Esophagus squamous epithelium (tissue), 4 donors: ENCODE measurements around the gene NUPR1.

Experiments
- POLR2A ChIP-seq, 4 donors: fragments of 450-650 bp; IDR thresholded peaks; one replicate each; pipeline ENCODE4 v1.6.1; 2017; ENCODE audit warnings: antibody characterized with exemption in 4 of 4, mild to moderate bottlenecking in 4 of 4, moderate library complexity in 3 of 4
- TF ChIP-seq, protein P1 (sequence below), 6 experiments: fragments of 450-650 bp in 4 of 6; fragments of 200-600 bp in 2 of 6; sonication (generic) in 2 of 6; IDR thresholded peaks; one replicate each; pipeline ENCODE4 v1.5.1; 2016 to 2019; ENCODE audit warnings: antibody characterized with exemption in 6 of 6, mild to moderate bottlenecking in 4 of 6, moderate library complexity in 4 of 6

GRCh38 chr16:28549301-28549899 lies 10.6 kb upstream of the NUPR1 start:
- TF ChIP-seq, protein P1, sequence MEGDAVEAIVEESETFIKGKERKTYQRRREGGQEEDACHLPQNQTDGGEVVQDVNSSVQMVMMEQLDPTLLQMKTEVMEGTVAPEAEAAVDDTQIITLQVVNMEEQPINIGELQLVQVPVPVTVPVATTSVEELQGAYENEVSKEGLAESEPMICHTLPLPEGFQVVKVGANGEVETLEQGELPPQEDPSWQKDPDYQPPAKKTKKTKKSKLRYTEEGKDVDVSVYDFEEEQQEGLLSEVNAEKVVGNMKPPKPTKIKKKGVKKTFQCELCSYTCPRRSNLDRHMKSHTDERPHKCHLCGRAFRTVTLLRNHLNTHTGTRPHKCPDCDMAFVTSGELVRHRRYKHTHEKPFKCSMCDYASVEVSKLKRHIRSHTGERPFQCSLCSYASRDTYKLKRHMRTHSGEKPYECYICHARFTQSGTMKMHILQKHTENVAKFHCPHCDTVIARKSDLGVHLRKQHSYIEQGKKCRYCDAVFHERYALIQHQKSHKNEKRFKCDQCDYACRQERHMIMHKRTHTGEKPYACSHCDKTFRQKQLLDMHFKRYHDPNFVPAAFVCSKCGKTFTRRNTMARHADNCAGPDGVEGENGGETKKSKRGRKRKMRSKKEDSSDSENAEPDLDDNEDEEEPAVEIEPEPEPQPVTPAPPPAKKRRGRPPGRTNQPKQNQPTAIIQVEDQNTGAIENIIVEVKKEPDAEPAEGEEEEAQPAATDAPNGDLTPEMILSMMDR (IDR thresholded peaks at IDR 0.05), result peak; percentile 33 to 73 (median 50)
- TF ChIP-seq POLR2A (IDR thresholded peaks at IDR 0.05), result no peak
